ENCODE measurements around the gene SLC9A1. TPM values are rescaled to one million over a fixed set of nuclear protein-coding genes. Genes with fewer than 3 reads are reported as not detected.
A peak's percentile ranks its signal among the peaks of the same experiment; 100 is the strongest.

The SLC9A1 gene
- total RNA-seq, 1 experiment from 2014 or later, result 24.1 TPM

DNA sequence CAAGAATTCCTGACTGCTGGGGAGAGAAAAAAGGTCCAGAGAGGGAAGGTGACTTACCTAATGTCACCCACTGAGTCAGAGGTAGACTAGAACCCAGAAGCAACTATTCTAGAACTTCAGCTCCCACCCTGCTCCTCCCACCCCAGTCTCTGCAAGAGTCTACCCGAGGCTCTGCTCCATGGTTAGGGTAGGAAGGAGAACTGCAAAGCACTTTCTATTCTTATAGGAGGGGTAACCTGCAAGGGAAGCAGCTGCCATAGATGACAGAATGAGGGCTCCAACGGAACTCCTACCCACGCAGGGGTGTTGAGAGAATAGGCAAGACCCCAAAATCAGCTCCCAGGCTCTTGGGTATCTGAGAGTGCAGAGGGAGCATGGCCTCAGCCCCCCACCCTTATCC lies 4.3 kb downstream of the SLC9A1 start:
- DNase-seq (ENCODE audit: low read depth), result no peak

- DNase-seq (ENCODE audit: low read depth), result no peak
Measured at GRCh38 chr1:27150183-27150582, 4.7 kb downstream of the SLC9A1 start.

GRCh38 chr1:27149762-27150113 lies 5.2 kb downstream of the SLC9A1 start:
- DNase-seq (ENCODE audit: low read depth), result no peak

GRCh38 chr1:27149084-27149761 lies 5.7 kb downstream of the SLC9A1 start:
- DNase-seq (ENCODE audit: low read depth), result no peak

GRCh38 chr1:27148591-27148990 lies 6.3 kb downstream of the SLC9A1 start:
- no peak for DNase-seq (ENCODE audit: low read depth)

- DNase-seq (ENCODE audit: low read depth), result no peak
Measured at GRCh38 chr1:27147842-27148518, 6.9 kb downstream of the SLC9A1 start.

DNA sequence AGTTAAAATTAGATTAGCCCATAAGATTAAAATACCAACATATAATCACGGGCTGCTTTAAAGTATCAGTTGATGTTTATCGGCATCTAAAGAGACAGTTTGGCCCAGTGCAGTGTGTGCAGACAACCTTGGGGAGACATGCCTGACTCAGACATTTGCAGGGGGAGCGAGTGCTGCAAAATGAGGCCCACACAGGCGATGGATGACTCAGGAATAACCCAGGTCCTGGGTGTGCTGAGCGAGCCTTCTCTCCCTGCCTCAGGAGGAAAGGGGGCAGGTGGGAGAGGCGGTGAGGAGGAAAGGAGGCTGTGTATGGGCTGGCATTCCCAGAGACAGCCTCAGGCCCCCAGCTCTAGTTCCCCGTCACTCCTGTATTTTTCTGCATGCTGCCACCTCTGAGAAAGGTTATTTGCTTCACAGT lies 9.0 kb downstream of the SLC9A1 start:
- DNase-seq (ENCODE audit: low read depth), result peak; percentile 93

DNA sequence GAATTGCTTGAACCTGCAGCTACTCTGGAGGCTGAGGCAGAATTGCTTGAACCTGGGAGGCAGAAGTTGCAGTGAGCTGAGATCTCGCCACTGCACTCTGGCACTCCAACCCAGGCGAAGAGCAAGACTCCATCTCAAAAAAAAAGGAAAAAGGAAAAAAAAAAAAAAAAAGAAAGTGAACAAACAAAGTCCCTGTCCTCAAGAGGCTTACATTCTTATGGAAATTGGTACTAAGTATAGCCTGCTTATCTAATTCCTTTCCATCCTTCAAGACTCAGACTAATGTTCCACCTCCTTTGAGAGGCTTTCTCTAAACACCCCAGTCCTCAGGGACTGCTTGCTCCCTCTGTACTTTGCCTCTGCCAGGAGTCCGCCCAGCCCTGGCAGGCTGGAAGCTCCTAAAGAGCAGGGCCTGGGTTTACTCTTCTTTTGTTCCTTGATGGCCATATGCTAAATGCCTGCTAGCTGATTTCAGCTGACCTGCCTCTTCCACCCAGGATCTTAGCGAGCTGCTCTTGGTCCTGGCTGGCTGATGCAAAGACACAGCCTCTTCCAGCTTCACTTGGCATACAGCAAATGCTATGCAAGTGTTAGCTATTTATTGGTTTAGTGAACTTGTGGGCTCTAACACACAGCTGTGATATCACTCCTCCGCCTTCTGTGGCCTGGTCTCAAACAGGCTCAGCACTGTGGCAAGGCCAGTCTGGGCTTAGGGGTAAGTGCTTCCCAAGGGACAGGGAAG lies 9.8 kb downstream of the SLC9A1 start:
- DNase-seq (ENCODE audit: low read depth), result peak; percentile 37

DNA sequence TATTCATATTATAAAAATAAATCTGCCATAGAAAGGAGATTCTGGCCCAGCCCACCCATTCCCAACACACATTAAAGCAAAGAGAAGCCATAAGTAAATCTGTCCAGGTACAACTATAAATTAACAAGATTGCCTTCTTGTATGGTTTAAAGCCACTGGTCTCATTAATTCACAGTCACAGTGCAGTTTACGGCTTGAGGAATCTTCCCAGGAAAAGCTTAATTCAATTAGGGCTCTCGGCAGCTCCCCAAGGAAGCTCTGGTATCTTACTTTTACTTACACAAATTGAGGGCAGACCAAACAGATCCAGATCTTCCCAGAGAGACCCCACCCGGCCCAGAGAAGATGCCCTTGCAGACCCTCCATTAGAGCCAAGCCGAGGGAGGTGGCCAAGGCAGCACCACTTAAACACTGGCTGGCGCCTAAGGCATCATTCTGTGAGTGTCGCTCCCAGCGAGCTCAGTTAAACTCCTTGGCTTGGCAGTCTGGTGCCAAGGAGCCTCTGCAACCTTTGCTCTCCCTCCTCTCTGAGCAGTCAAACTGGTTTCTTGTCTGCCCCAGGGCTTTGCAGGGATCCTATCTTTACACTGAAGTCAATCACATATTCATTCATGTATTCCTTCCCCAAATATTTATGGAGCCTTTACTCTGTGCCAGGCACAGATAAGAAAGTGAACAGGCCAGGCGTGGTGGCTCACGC lies 10.7 kb downstream of the SLC9A1 start:
- DNase-seq (ENCODE audit: low read depth), result no peak

DNA sequence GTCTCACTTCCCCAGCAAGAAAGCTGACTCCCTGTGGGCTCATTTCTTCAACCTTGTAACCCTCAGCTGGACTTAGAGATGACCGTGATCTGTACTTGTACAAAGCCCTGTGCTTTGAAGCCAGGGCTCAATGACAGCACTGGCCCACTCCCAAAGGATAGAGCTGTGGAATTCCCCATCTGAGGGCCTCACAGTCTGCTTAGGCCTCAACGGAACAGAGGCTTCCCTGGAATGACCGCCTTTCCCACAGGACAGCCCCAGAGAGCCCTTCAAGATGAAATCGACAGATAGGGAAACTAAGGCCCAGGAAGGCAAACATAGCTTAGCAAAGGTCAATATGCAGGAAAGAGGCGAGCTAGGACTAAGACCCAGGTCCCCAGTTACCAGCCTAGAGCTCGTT lies 11.5 kb downstream of the SLC9A1 start:
- DNase-seq (ENCODE audit: low read depth), result no peak

- peak; percentile 86 for DNase-seq (ENCODE audit: low read depth)
Measured at GRCh38 chr1:27142464-27142863, 12.5 kb downstream of the SLC9A1 start.

DNA sequence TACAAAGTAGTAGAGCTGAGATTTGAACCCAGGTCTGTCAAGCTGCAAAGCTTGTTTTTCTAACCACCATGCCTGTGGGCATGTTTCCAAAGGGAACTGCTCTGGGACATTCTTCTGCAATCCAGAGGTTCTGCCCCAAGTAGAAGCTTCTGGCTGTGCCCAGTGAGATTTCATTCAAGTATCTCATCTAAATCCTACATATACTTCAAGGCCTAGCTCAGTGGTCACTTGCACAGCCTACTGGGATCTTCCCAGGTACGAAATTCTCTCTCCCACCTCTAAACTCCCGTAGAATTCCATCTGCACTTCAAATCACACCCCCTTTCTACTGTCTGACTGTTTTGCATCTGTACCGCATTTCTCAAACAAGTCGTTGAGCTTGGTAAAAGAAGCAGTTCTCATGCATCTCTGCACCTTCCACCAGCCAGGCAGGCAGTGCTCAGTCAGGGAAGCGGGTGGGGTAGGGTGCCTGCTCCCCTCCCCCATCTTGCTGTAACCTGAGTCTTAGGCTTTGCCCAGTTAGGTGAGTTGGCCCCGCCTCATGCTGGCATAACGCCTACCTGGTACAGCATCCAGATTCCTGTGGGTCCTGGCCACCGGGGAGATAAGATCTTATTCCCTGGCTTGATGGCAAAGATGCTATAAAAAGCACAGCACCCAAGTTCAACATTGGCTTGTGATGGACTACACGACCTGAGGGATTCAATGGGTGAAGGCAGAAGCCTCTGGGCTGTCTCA lies 13.5 kb downstream of the SLC9A1 start:
- DNase-seq (ENCODE audit: low read depth), result peak; percentile 84

DNA sequence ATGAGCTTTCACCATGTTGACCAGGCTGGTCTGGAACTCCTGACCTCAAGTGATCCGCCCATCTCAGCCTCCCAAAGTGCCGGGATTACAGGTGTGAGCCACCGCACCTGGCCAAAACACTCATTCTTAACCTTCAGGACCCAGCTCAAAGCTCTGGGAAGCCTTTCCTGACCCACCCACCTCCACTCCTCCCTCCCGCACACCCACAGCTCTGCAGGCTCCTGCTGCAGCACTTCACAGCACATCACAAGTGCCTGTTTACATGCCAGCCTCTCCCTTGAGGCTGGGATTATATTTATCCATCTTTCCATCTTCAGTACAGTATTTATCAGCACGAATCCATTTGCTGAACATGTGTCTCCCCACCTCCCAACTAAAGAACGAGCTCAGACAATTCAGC lies 14.9 kb downstream of the SLC9A1 start:
- no peak for DNase-seq (ENCODE audit: low read depth)

- DNase-seq (ENCODE audit: low read depth), result no peak
Measured at GRCh38 chr1:27138927-27139326, 16.0 kb downstream of the SLC9A1 start.

DNA sequence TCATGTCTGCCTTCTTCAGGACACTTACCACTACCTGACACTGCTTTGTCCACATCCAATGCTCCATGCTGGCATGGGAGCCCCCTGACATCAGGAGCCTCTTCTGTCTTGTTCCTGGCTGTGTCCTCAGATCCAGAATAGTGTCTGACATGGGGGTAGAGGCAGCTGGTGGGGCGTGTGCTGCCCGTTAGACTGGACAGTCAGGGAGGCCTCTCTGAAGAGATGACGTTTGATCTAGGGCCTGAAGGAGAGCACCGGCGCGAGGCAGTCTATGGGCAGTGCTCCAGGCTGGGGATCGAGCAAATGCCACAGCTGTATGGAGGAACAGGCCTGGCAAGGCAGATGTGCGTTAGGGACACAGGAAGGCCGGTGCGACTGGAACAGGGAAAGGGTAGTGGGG lies 16.6 kb downstream of the SLC9A1 start:
- no peak for DNase-seq (ENCODE audit: low read depth)

DNA sequence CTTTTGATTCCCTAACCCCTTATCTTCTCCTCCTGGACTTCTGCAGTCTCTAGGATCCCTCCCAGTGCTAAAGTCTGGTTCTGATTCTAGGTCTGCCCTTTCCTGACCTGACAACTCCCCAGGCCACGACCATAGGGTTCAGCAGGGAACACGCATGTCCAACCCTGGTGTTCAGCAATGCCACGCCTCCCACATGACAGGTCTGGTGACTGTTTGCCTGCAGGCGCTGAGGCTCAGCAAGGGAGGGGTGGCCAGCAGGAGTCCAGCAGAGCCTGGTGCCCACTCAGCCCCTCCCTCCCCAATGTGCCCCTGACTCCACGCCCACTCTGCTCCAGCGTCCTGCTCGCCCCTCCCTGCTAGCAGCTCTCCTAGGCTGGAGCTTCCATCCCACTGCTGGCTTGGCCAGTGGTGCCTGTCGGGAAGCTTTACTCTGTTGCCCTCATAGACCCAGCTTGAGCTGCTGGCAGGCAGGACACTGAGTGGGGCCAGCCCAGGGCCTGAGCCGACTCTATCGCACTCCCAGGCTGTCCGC lies 17.3 kb downstream of the SLC9A1 start:
- DNase-seq (ENCODE audit: low read depth), result no peak

- DNase-seq (ENCODE audit: low read depth), result no peak
Measured at GRCh38 chr1:27136998-27137542, 17.9 kb downstream of the SLC9A1 start.

DNA sequence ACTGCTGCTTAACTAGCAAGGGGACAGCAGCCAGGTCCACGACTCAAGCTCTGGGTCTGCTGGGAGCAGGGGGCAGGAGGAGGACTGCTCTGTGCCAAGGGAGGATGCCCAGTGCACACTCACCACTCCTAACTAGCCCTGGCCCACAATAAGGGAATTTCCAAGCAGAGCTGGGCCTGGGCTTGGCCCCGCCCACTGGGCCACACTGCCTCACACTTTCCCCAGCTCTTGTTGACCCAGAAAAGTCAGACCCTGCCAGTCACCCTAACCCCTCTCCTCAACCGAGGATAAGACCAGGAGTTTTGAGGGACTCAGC lies 18.7 kb downstream of the SLC9A1 start:
- DNase-seq (ENCODE audit: low read depth), result no peak

DNA sequence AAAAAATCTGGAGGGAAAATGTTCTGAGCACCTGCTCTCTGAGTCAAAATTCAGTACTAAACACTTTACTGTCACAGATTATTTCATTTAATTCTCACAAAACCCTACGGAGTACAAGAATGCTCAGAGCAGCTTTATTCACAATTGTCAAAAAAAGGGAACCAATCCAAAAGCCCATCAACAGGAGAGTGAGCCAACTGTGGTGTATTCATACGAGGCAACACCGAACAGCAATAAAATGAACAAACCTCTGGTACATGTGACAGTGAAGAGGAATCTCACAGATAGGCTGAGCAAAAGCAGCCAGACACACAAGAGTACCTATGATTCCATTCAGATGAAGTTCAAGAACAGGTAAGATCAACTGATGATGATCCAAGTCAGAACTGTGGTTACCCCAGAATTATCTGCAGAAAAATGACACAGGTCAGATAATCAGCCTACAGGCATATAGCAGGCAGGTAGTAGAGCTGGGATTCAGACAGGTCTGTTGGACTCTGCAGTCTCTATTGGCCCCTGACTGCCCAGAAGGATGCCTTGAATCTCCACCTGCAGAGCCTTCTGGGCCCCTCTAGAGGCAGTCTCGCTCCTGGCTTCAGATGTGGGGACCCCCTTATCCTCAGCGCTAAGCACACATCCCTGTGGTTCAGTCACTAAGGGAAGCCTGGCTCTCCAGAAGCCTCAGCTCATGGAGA lies 19.2 kb downstream of the SLC9A1 start:
- DNase-seq (ENCODE audit: low read depth), result no peak

GRCh38 chr1:27133991-27134390 lies 20.9 kb downstream of the SLC9A1 start:
- no peak for DNase-seq (ENCODE audit: low read depth)

DNA sequence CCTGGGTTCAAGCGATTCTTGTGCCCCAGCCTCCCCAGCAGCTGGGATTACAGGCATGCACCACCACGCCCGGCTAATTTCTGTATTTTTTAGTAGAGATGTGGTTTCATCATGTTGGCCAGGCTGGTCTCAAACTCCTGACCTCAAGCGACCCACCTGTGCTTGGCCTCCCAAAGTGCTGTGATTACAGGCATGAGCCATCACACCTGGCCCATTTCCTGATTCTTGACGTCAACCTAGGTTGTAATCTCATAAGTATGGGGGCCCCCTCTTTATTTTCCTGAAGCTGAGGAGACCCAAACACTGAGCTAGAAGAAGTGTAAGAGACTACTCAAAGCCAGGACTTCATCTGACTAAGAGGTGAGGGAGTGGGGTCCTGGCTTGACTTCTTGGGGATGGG lies 21.8 kb downstream of the SLC9A1 start:
- no peak for DNase-seq (ENCODE audit: low read depth)

All from M059J (cell line).